AML-193 (cell line): Measurements from ENCODE around the gene COL23A1.

Experiments used
- DNase-seq, 2 experiments: peaks; one replicate each; lab custom pipeline; 2025; lab: John Stamatoyannopoulos, UW

Gene COL23A1

GRCh38 chr5:178360222-178360925 is 229.8 kb downstream of the COL23A1 start:
- no peak for DNase-seq

GRCh38 chr5:178359738-178360137 is 230.5 kb downstream of the COL23A1 start:
- no peak for DNase-seq

- no peak for DNase-seq
These were observed 232.5 kb downstream of the COL23A1 start for GRCh38 chr5:178357678-178358077.

- no peak for DNase-seq
These were observed 233.1 kb downstream of the COL23A1 start for GRCh38 chr5:178357121-178357521.

- DNase-seq = no peak
These were observed 233.7 kb downstream of the COL23A1 start for GRCh38 chr5:178356431-178356872.

GRCh38 chr5:178355671-178356070 is 234.5 kb downstream of the COL23A1 start:
- no peak for DNase-seq

- DNase-seq = no peak
These were observed 236.7 kb downstream of the COL23A1 start for GRCh38 chr5:178353461-178353860.

GRCh38 chr5:178352035-178352349 is 238.2 kb downstream of the COL23A1 start:
- DNase-seq = no peak

GRCh38 chr5:178351221-178352034 is 238.8 kb downstream of the COL23A1 start:
- DNase-seq = no peak

- DNase-seq = peak; percentile 42 to 57
These were observed 239.6 kb downstream of the COL23A1 start for GRCh38 chr5:178350361-178351220.

GRCh38 chr5:178349625-178350353 is 240.4 kb downstream of the COL23A1 start:
- DNase-seq = no peak

- no peak for DNase-seq
These were observed 241.1 kb downstream of the COL23A1 start for GRCh38 chr5:178349075-178349511.

GRCh38 chr5:178348356-178349074 is 241.7 kb downstream of the COL23A1 start:
- DNase-seq = no peak

- no peak for DNase-seq
These were observed 242.2 kb downstream of the COL23A1 start for GRCh38 chr5:178347956-178348355.

- no peak for DNase-seq
These were observed 243.4 kb downstream of the COL23A1 start for GRCh38 chr5:178346607-178347334.

GRCh38 chr5:178343306-178343705 is 246.9 kb downstream of the COL23A1 start:
- DNase-seq = no peak

- no peak for DNase-seq
These were observed 248.4 kb downstream of the COL23A1 start for GRCh38 chr5:178341851-178342140.

GRCh38 chr5:178341091-178341850 is 248.9 kb downstream of the COL23A1 start:
- no peak for DNase-seq

- DNase-seq = no peak
These were observed 249.6 kb downstream of the COL23A1 start for GRCh38 chr5:178340637-178341036.

- peak; percentile 77 to 80 for DNase-seq
These were observed 250.0 kb downstream of the COL23A1 start for GRCh38 chr5:178340187-178340586.
